ENCODE measurements around the gene KRTAP12-4.
"Not testable (repeated sequence)": the region's sequence is repeated elsewhere in the genome, so short reads cannot be mapped to it uniquely, and the experiment has no call there.

The KRTAP12-4 gene

DNA sequence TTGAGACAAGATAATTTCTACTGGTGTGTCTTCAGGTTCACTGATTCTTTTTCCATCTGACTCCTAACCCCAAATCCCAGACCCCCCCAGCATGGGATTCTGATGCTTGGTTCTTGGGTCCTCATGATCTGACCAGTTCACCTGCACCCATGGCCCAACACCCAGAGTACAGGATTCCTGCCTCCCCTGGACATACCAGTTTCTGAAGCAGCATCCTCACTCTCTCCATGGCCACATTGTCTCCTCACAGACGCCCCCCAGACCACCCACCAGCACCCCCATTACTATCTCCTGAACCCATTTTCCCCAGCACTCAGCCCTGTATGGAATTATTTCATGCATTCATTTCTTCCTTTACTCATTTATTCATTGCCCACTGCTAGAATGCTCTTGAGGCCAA, 2.4 kb upstream of the KRTAP12-4 start:
- DNase-seq (ENCODE audit: low read depth in 2 of 2) = no peak

DNA sequence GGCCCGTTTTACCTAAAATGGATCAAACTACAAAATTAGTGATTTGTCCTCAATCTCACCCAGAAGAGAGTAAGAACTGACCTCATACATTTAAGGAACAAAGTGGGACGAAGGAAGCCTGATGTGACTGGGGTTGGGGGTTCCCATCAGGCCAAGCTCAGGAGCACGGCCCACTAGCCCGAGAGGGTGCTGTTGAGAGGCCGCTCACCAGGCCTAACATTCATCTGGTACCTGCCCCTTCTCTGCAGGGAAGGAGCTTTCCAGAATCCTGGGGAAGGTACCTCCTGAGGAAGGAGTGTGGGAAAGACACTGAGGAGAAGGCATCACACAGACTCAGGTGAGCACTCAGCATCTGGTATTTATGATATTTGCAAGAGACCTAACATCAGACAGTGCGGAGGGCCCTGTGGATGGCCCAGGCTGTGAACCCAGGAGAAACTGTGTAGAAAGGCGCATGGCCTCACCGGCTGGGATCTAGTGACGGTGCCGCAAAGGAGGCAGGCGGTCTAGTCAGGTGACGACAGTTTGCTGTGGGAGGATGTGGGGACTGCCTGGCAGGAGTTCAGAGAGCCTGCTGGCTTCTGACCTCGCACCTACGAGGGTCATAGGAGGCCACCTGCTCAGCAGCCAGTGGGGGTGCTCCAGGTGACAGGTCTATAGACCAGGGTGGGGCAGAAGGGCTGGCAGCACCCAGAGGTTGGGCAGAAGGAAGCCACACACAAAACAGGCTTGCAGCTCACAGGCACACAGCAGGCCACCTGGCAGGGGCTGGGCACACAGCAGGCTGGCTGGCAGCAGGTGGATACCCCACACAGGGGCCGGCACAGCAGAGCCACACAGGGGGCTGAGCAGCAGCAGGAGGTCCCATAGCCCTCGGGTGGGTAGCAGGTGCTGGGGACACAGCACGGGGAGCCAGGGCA, 543 bp downstream of the KRTAP12-4 start:
- no peak for DNase-seq (ENCODE audit: low read depth in 2 of 2)

DNA sequence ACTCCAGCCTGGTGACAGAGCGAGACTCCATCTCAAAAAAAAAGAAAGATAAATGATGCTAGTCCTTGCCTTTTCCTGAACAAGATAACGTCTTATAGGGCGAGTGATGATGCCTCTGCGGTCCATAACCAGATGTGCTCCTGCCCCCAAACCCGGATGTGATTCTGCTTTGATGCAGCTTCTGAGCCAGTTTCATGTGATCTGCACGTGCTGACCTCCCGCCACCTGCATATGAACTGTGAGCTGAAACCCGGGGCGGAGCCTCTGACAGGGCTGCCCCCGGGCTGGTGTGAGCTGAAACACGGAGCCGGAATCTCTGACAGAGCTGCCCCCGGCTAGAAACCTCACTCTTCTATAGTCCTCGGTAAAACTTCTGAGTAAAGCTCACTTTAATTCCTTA, 1.3 kb downstream of the KRTAP12-4 start:
- DNase-seq (ENCODE audit: low read depth in 2 of 2) = no peak

DNA sequence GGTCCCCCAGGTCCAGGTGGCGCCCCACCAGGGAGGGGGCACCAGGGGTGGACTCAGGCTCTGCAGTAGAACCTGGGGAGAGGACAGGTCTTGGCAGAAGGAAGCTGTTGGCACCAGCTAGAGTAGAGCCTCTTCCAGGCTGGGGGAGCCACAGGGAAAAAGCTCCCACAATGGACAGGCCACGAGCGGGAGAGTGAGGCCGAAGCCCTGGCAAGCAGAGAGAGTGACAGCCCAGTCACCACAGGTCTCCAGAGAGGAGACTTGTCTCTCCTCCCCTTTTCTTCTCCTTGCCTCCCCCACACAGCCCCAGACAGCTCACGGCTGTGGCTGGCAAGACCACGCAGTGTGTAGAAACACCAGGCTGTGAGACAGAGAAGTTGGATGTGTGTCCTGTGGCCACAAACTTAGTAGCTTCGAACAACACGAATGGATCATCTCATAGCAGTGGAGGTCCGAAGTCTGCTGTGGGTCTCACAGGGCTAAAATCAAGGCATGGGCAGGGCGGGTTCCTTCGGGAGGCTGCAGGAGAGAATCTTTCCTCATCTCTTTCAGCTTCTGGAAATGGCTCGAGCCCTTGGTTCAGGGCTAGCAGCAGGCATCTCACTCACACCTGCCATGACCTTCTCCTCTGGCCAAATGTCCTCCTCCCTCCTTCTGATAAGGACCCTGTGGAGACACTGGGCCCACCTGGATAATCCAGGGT, 3.3 kb downstream of the KRTAP12-4 start:
- no peak for DNase-seq (ENCODE audit: low read depth in 2 of 2)

DNA sequence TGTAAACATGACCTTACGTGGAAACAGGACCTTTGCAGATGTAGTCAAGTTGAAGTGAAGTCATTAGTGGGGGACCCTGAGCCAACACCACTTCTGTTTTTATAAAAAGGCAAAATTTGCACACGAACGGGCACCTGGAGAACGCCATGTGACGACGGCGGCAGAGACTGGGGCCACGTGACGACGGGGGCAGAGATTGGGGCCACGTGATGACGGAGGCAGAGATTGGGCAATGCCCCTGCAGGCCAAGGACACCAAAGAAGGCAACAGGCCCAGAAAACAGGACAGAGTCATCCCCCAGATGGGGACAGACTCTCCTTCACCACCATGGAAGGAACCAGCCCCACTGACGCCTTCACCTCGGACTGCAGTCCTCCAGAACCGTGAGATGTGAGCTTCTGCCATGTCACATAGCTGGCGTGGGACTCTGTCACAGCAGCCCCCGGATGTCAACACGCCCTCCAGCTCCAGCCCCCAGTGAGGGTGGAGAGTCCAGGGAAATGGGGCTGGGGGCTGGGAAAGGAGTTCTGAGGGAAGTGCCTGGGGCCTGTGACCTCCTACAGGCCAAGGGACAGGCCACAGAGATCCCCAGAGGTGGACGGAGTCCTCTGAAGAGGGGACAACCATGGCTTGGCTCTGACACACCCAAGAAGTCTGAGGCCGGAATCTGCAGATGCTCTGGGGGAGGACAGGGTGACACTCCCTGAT, 4.0 kb downstream of the KRTAP12-4 start:
- no peak for DNase-seq (ENCODE audit: low read depth in 2 of 2)

DNA sequence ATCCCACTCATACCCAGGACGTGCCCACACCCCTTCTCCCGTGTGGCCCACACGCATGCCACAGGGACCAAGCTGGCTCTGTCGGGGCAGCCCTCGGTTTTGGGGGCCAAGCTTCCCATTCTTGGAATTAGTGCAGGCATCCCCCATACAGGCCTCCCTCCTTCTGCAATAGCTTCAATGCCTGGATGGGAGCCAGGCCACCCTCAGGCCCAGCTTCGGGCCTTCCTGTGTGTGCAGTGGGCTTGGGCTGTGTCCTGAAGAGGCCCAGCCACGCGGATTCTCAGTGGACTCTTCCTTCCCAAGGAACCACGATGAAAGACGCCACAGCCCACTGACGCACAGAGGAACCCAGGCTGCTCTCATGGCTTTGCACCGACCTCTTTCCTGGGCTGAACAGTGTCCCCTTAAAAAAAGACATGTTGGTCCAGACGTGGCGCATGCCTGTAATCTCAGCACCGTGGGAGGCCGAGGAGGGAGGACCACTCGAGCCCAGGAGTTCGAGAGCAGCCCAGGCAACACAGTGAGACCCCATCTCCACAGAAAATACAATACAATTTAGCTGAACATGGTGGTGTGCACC, 4.8 kb downstream of the KRTAP12-4 start:
- DNase-seq (ENCODE audit: low read depth in 2 of 2) = no peak

DNA sequence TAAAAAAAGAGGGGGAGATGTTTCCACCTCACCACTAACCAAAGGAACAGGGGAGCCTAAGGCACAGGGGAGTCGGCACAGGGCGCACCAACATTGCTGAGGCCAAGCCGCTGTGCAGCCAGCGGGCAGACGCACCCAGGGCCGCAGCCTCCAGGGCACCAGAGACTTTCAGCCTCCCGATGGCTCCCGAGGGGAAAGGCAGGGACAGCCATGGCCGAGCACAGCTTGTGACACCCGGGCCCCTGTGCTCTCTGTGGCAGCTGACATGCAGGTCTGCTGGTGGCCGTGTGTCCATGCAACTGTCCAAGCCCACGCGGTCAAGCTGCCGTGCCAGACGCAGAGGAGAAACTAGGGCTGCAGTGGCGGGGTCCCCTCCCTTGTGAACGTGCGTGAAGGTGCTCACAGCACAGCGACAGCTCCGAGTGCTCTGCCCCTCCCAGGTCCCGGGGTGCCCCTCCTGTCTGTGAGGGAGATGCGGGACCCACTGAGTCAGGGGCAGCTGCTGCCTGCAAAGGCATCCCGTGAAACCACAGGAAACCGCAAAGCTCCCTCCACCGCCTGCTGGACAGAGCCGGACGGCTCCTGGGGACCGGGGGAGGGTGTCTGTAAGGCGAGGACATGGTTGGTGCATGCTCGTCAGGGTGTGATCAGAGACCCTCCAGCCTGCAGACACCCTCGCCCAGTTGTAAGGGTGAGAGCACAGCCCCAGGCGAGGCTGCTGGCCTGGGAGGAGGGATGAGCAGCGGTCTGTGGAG, 5.7 kb downstream of the KRTAP12-4 start:
- no peak for DNase-seq (ENCODE audit: low read depth in 2 of 2)

DNA sequence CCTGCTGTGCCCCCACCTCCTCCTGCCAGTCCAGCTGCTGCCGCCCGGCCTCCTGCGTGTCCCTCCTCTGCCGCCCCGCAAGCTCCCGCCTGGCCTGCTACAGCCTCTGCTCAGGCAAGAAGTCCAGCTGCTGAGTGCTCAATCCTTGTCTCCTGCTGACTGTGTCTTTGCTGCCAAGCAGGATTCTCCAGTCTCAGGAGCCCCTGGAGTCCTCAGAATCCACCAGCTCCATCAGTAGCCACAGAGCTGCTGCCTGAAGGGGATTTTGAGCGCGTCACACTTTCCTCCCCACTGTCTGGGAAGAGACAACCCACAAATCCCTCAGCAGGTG, 7.3 kb downstream of the KRTAP12-4 start:
- no peak for DNase-seq (ENCODE audit: low read depth in 2 of 2)

DNA sequence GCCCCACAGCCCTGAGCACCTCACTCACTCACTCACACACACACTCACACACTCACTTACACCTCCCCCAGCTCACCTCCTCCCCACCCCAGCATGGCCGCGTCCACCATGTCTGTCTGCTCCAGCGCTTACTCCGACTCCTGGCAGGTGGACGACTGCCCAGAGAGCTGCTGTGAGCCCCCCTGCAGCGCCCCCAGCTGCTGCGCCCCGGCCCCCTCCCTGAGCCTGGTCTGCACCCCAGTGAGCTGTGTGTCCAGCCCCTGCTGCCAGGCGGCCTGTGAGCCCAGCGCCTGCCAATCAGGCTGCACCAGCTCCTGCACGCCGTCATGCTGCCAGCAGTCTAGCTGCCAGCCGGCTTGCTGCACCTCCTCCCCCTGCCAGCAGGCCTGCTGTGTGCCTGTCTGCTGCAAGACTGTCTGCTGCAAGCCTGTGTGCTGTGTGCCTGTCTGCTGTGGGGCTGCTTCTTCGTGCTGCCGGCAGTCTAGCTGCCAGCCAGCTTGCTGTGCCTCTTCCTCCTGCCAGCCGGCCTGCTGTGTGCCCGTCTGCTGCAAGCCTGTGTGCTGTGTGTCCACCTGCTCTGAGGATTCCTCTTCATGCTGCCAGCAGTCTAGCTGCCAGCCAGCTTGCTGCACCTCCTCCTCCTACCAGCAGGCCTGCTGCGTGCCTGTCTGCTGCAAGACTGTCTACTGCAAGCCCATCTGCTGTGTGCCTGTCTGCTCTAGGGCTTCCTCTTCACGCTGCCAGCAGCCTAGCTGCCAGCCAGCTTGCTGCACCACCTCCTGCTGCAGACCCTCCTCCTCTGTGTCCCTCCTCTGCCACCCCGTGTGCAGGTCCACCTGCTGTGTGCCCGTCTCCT, 7.9 kb downstream of the KRTAP12-4 start, which contains the start of gene KRTAP10-11:
Gene KRTAP10-11 (plus strand): TSS at position 49 of the 856 bp plus-strand sequence. CDS start 45 bp downstream, at position 94.
- not testable (repeated sequence) for DNase-seq (ENCODE audit: low read depth in 2 of 2)

DNA sequence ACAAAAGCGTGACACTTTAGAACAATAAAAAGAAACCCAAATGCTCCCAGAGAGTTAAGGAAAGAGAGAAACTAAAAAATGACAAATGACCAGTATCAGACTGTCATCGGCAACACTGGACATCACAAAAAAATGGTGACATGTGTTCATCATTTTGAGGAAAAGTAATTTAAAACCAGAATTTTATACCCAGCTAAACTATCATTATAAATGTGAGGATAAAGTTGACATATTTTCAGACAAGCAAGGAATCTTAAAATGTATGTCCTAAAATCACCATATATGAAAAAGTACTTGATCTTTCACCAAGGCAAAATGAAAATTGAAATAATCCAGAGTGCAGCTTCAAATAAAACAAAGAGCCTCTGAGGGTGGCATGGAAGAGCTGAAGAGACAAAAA, 9.6 kb downstream of the KRTAP12-4 start:
- no peak for DNase-seq (ENCODE audit: low read depth in 2 of 2)

DNA sequence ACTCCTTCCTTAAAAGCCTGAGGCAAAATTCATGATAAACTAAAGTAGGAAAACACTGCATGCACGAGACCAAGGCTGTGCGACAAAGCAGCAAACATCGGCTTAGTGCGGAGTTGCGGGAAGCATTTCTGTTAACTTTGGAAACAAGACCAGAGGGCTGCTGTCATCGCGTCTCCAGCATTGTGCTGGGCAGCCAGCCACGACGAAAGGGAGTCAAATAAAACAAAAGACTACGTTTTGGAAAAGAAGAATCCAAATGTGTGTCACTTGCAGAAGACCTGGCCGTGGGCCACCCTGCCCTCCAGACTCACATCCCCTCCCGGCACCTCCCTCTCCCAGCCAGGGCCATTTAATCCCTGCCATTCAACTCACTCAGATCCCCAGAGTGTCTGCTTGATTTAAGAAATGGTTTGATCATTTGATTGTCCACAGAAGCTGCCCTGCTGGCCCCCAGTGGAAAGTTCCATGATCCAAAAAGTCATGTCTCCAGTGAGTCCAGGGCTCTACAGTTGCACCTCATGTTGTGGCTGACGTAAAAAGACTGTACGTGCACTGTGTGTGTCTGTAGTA, 10.6 kb downstream of the KRTAP12-4 start:
- no peak for DNase-seq (ENCODE audit: low read depth in 2 of 2)

DNA sequence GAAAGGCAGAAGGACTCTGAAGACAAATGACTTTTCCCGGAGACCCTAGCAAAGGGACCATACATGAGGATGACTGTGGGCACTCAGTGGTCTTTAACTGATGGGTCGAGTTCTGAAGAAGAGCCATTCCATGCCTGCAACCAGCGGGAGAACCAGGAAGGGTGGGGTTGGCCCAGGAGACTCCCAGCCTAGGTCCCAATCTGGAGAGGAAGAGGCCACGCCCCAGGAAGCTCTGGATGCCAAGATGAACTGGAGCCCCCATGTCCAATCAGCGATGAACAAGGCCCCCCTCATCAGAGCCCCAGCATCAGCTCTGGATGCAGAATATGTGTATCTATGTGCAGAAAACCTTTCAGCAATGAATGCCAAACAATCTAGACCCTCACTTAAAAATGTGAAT, 13.7 kb downstream of the KRTAP12-4 start:
- no peak for DNase-seq (ENCODE audit: low read depth in 2 of 2)

DNA sequence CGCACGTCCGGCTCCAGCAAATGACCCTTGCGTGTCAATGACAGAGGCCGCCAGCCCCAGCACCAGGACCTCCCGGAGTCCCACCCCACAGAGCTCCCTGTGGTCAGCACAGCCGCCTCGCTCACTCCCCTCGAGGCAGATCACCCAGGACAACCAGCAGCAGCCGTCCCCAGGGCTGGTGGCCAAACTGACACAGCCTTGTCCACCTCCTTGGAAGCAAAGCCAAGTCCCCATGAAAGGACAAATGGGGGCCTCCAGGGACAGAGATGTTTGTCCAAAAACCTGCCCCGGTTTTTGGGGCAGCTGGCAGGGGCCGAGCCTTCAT, 15.2 kb downstream of the KRTAP12-4 start:
- no peak for DNase-seq (ENCODE audit: low read depth in 2 of 2)

DNA sequence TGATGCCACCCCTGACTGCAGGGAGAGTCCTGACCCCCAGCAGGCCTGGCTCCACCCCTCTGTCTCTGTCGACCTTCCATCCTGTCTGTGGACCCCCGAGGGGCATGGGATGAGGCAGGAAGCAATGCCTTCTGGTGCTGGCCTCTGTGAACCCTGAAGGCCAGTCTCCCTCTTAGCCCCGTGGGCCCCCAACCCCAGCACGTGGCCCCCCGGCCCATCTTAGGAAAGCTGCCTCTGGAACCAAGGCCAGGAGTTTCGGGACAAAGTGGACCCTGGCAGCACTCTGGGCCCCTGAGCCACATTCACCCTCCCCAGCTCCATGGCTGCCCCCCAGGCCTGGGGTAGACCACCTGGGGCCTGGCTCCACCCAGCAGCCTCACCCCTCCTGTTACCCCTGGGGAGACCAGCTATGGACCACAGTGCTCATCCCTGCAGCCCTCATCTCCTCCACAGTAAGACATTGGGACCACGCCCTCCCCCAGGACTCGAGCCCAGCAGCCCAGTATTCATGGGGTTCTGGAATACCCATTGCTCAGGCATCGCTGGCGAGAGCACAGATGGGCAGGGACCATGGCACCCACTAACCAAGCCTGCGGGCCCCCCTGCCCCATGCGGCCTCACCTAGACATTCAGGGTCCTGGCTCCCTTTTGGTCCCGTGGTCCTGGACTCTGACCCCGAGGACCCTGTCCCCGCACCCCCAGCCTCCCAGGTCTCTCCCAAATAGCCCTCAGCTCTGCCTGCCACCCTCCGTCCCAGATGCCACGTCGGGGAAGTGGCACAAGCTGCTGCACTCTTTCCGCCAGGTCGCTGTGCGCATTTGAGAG, 15.7 kb downstream of the KRTAP12-4 start:
- not testable (repeated sequence) for DNase-seq (ENCODE audit: low read depth in 2 of 2)

DNA sequence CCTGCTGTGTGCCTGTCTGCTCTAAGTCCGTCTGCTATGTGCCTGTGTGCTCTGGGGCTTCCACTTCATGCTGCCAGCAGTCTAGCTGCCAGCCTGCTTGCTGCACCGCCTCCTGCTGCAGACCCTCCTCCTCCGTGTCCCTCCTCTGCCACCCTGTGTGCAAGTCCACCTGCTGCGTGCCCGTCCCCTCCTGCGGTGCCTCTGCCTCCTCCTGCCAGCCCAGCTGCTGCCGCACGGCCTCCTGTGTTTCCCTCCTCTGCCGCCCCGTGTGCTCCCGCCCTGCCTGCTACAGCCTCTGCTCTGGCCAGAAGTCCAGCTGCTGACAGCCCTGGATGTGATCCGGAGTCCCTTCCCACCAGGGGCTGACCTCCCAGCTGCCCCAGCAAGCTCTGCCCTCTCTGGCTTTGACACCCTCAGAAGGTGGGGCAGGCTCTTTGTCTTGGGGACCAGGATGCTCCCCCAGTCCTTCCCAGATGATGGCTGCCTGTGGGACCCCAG, 16.6 kb downstream of the KRTAP12-4 start:
- DNase-seq (ENCODE audit: low read depth in 2 of 2) = not testable (repeated sequence)

DNA sequence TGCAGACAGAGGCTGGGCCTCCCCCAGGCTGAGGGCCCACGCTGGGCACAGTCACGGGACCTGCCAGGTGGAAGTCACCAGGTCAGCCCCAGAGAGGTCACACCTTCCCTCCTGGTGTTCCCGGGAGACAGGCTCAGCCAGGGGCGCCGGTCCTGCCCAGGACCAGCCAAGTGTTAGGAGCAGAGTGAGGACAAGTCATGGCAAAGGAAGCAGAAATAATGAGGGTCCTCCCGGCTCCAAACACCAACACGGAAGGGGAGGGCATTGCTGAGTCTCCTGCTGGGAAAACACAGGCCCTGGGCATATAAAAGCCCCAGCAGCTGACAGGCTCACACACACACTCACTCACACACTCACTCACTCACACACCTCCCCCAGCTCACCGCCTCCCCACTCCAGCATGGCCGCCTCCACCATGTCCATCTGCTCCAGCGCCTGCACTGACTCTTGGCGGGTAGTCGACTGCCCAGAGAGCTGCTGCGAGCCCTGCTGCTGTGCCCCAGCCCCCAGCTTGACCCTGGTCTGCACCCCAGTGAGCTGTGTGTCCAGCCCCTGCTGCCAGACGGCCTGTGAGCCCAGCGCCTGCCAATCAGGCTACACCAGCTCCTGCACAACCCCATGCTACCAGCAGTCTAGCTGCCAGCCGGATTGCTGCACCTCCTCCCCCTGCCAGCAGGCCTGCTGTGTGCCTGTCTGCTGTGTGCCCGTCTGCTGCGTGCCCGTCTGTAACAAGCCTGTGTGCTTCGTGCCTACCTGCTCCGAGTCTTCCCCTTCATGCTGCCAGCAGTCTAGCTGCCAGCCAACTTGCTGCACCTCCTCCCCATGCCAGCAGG, 17.2 kb downstream of the KRTAP12-4 start, which contains the start of gene KRTAP10-10:
Gene KRTAP10-10 (plus strand): TSS at position 339 of the 833 bp plus-strand sequence. CDS start 62 bp downstream, at position 401.
- DNase-seq (ENCODE audit: low read depth in 2 of 2) = no peak

DNA sequence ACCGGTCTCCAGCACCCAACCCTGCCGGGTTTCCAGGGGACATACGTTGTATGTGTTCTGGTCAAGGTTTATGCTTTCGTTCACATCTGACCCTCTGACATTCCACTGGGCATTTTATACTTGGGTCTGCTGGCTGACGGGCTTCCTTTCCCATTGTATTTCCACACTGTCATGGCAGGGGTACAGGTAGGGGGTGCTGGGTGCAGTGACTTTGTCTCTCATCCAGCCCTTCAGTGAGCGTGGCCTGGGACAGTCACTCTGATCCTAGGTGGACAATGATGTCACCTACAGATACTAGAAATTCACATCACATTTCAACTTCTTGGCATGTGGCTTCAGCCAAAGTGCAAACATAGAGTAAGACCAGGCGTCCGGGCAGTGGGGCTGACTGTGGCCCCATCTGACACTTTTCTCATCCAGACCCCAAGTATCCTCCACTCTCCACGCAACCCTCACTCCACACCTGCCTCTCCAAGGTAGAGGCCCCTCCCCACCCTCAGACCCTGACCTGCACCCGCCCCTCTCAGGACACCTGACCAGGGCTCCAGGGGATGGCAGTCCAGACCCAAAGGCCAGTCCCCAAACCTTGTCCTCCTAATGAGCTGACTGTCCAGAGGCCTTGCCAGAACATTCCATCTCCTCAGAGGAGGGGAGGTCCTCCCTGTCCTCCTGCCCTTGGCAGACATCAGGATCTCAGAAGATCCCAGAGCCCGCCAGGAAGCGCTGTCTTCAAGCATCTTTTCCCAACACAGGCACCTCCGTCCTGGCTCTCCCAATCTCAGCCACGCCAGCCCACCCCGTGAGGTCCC, 18.0 kb downstream of the KRTAP12-4 start:
- no peak for DNase-seq (ENCODE audit: low read depth in 2 of 2)

All from activated CD8-positive, alpha-beta memory T cell treated with anti-CD3 and anti-CD28 coated beads for 4 hours (primary cell).